LNCaP clone FGC (cell line): ENCODE data around the gene ARID1B.

ENCODE experiments used
- DNase-seq: peaks from one replicate; pipeline ENCODE4 v3.0.0-alpha.2; 2011; ENCODE audit warnings: low read depth
- H3K4me3 ChIP-seq: 2 replicates; pipeline ENCODE4 v1.5.1; 2011; ENCODE audit warnings: mild to moderate bottlenecking, low read depth, low read length, control low read depth
- CTCF ChIP-seq: IDR thresholded peaks from 2 replicates; pipeline ENCODE4 v1.5.1; 2012; ENCODE audit warnings: mild to moderate bottlenecking; ENCODE audit not compliant: control insufficient read depth, insufficient read depth; ENCODE audit errors: extremely low read depth

ARID1B gene

GRCh38 chr6:157012355-157012754, 235.2 kb downstream of the ARID1B start:
- TF ChIP-seq CTCF: no peak
- DNase-seq: no peak

GRCh38 chr6:157013649-157014304, 236.6 kb downstream of the ARID1B start:
- no peak for TF ChIP-seq CTCF
- no peak overlapping the region for H3K4me3 ChIP-seq
- no peak for DNase-seq

More at GRCh38 chr6:157012355-157012754, 235.2 kb downstream of the ARID1B start:
- H3K4me3 ChIP-seq: no peak overlapping the region

GRCh38 chr6:157014871-157015270, 237.7 kb downstream of the ARID1B start:
- TF ChIP-seq CTCF: no peak
- DNase-seq: no peak
- H3K4me3 ChIP-seq: no peak overlapping the region

GRCh38 chr6:157017022-157017421, 239.8 kb downstream of the ARID1B start:
- H3K4me3 ChIP-seq: no peak overlapping the region
- DNase-seq: no peak
- TF ChIP-seq CTCF: no peak

GRCh38 chr6:157017861-157018260, 240.7 kb downstream of the ARID1B start:
- no peak for TF ChIP-seq CTCF
- DNase-seq: no peak
- H3K4me3 ChIP-seq: no peak overlapping the region

- DNase-seq: no peak
- no peak overlapping the region for H3K4me3 ChIP-seq
- TF ChIP-seq CTCF: no peak
These were observed 242.0 kb downstream of the ARID1B start for GRCh38 chr6:157019115-157019641.

GRCh38 chr6:157019733-157020132, 242.6 kb downstream of the ARID1B start:
- TF ChIP-seq CTCF: no peak
- DNase-seq: no peak
- no peak overlapping the region for H3K4me3 ChIP-seq
